GM19239 (cell line): ENCODE measurements around the gene MUC5B.
"Not testable (repeated sequence)": the region's sequence is repeated elsewhere in the genome, so short reads cannot be mapped to it uniquely, and the experiment has no call there.

ENCODE experiments used
- DNase-seq: peaks from one replicate; pipeline ENCODE4 v3.0.0; 2011; ENCODE audit warnings: low spot score; ENCODE audit not compliant: insufficient read length
- FAIRE-seq: peaks from 2 replicates; lab custom pipeline; 2011; peaks lifted over from hg19 to GRCh38; lab: Jason Lieb, UNC

MUC5B gene

GRCh38 chr11:1260023-1260501 is 37.2 kb downstream of the MUC5B start:
- FAIRE-seq (no peak), DNase-seq (no peak)

GRCh38 chr11:1260620-1261019 is 37.8 kb downstream of the MUC5B start:
- DNase-seq (no peak), FAIRE-seq (no peak)

DNA sequence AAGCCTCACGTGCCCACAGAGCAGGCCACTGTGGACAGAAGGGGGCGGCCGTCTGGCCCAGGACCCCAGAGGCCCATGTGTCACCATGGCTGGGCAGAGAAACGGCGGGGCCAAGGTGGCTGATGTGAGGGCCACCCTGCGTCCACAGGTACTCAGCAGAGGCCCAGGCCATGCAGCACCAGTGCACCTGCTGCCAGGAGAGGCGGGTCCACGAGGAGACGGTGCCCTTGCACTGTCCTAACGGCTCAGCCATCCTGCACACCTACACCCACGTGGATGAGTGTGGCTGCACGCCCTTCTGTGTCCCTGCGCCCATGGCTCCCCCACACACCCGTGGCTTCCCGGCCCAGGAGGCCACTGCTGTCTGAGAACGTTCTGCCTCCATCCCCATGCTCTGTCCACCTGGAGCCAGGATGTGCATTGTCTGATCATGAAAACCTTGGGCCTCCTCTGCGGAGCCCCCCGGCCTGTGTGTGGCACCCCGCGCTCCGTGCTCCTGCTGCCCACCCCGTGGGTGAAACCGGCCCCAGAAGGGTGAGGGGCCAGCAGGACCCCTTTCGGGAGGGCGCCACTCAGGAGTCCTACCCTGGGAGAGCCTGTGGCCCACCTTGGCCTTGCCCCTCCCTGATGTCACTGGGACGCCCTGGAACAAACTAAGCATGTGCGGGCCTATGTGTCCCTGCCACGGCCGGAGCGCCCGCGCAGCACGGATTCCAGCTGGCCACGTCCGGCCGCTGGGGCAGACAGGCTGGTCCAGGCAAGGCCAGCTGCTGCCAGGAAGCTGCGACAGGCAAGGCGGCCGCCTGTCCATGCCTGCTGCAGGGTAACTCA is 38.6 kb downstream of the MUC5B start:
- DNase-seq = no peak
- no peak for FAIRE-seq

DNA sequence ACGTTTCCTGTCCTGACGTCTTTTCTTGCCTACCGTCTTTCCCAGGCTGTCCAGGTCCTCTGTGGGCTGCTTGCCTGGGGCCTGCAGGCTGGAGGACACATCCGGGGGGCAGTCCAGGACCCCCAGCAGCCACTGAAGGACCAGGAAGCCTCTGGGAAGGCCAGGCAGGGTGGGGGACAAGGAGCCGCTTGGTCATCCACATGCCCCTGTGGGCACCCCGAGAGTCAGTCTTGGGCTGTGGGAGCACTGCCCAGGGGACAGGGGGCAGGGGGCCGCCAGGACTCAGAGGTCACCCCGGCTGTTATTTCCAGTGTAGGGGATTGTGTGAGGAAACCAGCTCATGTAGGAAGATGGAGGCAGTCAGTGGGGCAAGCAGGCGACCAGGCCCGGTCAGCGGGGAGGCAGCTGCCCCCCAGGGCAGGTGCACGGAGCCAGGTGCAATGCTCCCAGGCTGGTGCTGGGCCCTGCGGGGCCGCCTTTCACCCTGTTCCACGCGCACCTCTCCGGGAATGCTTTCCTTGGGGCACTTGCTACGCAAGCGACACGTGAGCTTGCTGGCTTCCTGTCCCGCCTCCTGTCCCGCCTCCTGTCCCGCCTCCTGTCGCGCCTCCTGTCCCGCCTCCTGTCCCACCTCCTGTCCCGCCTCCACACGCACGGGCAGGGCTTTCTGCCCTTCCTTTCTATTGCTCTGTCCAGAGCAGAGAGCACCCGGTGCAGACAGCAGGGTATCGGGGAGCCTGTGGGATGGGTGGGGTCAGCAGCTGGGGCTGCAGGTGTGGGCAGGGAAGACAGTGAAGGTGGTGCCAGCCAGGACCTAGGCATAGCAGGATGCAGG is 39.5 kb downstream of the MUC5B start:
- FAIRE-seq = peak; percentile 87

DNA sequence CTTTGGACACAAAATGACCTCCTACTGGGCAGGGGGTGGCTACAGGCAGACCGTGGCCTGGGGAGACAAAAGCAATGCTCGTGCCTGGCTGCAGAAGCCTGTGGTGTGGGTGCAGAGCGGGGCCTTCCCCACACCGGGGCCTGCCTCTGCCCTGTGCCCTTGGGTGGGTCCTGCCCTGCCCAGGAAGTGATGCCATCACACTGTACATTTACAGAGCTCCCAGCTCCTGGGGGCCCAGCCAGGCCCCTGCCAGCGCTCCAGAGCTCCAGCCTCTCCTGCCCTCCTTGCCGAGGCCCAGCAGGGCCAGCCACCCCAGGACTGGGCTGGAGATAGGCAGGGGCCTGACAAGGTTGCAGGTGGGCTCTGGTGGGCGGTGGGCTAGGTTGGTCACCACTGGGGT is 40.1 kb downstream of the MUC5B start:
- DNase-seq = no peak
- FAIRE-seq = no peak

More for the DNA sequence above, 39.5 kb downstream of the MUC5B start:
- DNase-seq = peak; percentile 88

- DNase-seq, FAIRE-seq: not testable (repeated sequence)
These were observed 41.6 kb downstream of the MUC5B start for GRCh38 chr11:1264444-1264843.

GRCh38 chr11:1265480-1265879 is 42.6 kb downstream of the MUC5B start:
- not testable (repeated sequence) for FAIRE-seq, DNase-seq

- not testable (repeated sequence) for DNase-seq, FAIRE-seq
These were observed 44.1 kb downstream of the MUC5B start for GRCh38 chr11:1266976-1267375.

DNA sequence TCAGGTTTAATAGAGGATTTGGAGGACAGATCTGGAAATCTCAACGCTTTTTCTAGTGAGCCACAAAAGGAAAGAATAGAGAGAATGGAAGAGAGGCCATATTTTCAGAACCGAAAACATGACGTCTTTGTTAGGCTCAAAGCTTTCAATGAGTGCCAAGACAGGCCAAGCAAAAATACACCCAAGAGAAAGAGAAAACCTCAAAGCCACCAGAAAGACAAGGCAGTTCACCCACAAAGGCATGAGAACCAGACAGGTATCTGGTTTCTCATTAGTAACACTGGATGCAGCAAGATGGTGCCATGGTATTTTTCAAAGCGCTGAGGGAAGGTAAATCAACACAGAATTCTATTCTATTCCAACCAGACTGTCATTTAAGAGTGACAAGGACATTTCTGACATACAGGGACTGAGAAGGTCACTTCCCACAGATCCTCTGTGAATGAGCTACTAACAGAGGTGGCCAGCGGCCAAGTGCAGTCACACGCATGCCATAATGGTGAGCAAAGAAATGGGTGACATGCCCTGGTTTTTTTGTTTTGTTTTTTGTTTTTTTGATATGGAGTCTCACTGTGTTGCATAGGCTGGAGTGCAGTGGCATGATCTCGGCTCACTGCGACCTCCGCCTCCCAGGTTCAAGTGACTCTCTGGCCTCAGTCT is 44.7 kb downstream of the MUC5B start:
- FAIRE-seq (no peak), DNase-seq (no peak)

DNA sequence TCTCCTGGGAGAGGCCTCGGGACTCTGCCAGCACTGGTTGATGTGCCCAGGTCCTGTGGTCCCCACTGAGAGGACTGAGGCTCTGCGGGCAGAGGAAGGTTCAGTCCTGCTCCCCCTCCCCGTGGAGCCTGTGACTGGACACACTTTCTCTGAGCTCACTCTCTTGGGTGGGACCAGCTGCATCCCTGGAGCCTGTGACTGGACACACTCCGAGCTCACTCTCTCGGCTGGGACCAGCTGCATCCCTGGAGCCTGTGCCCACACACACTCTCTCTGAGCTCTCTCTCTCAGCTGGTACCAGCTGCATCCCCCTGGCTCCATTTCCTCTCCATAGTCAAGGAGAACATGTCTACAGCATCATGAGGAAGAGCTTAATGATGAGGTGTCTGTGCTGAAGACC is 47.1 kb downstream of the MUC5B start:
- DNase-seq = no peak
- FAIRE-seq = no peak

GRCh38 chr11:1270476-1270875 is 47.6 kb downstream of the MUC5B start:
- DNase-seq (no peak), FAIRE-seq (no peak)

DNA sequence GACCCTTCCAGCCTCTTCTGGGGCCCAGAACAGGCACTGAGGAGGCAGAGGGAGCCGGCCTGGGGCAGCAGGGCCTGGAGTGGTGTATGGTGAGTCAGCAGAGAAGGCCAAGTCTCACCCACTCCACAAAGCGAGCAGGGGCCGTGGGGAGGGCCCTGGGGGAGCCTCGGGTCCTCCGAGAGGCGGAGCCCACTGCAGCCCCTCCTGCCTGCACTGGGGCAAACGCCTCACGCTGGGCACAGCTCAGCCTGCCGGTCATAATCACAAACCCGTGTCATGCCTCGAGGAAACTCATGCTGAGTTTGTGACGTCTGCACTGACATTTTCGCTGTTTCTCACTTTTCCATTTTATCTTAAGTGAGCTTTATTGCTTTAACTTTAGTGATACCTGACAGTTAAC is 48.1 kb downstream of the MUC5B start:
- FAIRE-seq (no peak), DNase-seq (no peak)

- DNase-seq = no peak
- no peak for FAIRE-seq
These were observed 48.5 kb downstream of the MUC5B start for GRCh38 chr11:1271406-1271805.

- no peak for FAIRE-seq
- no peak for DNase-seq
These were observed 49.1 kb downstream of the MUC5B start for GRCh38 chr11:1271927-1272326.

DNA sequence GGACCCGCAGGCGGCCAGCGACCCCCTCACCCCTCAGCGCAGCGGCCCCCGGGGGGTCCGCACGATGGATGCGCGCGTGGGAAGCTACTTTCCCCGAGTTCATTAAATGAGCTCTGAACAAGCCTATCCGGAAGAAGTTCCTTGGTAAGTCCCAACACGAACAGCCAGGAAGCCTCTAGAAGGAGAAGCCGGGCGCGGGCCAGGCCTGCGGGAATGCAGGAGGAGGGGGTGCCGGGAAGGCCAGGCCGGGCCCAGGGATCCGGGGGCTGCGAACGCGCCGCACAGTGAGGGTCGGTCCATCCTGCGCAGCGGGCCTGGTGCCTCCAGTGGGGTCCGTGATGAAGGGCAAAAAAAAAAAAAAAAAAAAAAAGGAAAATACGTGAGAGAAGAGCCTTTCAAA is 49.7 kb downstream of the MUC5B start:
- no peak for FAIRE-seq
- DNase-seq = no peak

- no peak for DNase-seq
These were observed 51.6 kb downstream of the MUC5B start for GRCh38 chr11:1274501-1274900.

GRCh38 chr11:1275021-1275420 is 52.2 kb downstream of the MUC5B start:
- FAIRE-seq (no peak), DNase-seq (no peak)

More at GRCh38 chr11:1274501-1274900, 51.6 kb downstream of the MUC5B start:
- no peak for FAIRE-seq

GRCh38 chr11:1276041-1276790 is 53.4 kb downstream of the MUC5B start:
- no peak for FAIRE-seq
- no peak for DNase-seq

GRCh38 chr11:1276866-1277615 is 54.2 kb downstream of the MUC5B start:
- DNase-seq (no peak), FAIRE-seq (no peak)
